GM19025 (cell line): ENCODE measurements around the gene CKS2.

ENCODE experiments used
- ATAC-seq: cut with Tn5 transposase; IDR thresholded peaks from one replicate; pipeline ENCODE4 v1.9.1; 2021; ENCODE audit warnings: mild to moderate bottlenecking, low read depth, moderate library complexity; ENCODE audit not compliant: unreplicated experiment

The CKS2 gene

GRCh38 chr9:89363311-89363670, 52.3 kb downstream of the CKS2 start:
- ATAC-seq = no peak

DNA sequence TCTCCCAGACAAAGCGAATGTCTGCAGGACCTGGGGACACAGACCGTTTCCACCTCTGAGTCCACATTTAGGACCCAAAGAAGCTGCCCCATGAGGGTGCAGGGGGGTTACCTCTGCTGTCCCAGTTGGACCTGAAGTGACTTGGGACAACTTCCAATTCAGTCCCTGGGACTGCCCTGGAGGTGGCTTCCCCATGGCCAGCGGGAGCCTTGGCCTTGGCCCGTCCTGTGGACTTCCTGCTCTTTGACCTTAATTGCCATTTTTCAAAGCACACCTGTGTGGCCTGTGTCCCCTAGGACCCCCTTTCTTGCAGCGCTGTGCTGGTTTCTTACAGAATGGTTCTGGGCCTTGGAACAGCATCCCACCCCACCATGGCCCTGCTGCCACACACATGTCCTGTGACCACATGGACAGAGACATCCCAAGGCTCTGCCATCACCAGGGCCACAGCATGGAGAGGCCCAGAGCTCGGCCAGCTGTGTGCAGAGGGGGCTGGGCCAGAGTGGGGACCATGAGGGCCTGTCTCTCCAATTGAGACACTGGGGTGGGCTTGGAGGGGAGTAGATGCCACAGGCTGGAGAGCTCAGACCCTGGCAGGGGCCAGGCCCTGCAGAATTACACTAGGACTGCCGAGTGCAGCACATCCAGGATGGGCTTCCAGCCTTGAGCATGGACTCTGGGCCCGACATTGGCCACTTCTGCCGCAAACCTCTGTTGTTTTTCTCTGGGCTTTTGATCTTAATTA, 53.1 kb downstream of the CKS2 start:
- no peak for ATAC-seq

DNA sequence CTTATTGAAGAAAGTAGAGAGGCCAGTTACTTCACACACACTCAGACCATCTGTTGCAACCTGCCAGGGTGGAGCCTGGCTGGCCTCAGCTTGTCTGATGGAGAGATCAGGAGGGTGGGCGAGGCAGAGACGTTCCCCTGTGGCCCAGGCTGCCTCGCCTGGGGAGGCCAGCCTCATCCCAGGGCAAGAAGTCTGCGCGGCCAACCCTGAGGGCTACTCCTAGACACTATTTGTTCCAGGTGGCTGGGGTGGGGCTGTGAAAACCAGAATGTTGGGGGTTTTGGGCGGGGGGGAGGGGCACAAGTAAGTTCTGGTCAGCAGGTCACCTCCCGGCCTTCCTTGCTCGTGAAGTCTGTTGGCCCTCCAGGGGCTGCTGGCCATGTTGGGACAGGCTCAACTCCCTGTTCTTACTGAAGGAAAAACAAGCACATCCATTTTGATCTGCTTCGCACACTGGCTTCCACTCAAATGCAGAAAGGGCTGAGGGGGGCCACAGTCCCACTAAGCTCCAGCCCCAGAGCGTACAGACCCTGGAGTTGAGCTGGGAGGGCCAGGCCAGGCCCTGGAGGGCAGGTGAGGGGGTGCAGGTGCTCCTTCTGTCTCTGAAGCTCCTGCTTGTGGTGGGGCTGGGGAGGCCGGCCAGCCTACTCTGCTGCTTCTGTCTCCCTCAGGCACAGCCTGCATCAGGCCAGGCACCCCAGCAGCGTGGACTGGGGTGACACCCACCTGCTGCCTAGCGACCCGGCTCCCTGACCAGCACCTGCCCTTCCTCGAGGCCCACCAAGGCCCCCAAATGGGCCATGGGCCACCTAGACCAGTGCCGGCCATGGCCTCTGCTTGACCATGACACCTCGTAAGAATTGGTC, 53.9 kb downstream of the CKS2 start:
- ATAC-seq = no peak

DNA sequence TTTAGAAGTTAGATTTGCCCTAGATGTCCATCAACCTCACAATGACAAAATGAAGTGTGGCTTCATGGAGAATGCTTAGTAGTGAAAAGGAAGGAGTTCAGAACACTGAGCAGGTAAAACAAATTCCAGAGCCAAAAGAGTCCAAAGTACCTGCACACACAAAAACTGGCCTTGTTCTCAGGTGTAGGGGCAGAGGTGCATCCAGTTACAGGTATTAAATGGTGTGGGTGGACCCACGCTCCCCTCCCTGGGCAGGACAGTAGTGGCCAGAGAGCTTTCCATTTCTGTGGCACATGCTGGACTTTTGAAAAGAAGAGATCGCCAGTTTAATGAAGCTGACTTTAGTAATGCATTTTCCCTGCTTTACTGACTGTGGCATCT, 54.5 kb downstream of the CKS2 start:
- ATAC-seq = no peak
